Choroid plexus epithelial cell (primary cell): ENCODE data around the gene POP7.

ENCODE experiments used
- DNase-seq: peaks from one replicate; pipeline ENCODE4 v3.0.0-alpha.2; 2010; ENCODE audit warnings: low read depth
- H3K4me3 ChIP-seq: 2 replicates; pipeline ENCODE4 v1.5.1; 2011; ENCODE audit warnings: low read depth, mild to moderate bottlenecking, control low read depth, low read length, moderate library complexity
- CTCF ChIP-seq: conservative IDR thresholded peaks from 2 replicates; pipeline ENCODE4 v1.5.1; 2011; ENCODE audit warnings: low read depth, mild to moderate bottlenecking, control low read depth, inconsistent platforms, low read length, moderate library complexity

The POP7 gene

GRCh38 chr7:100671353-100672327 lies 34.3 kb upstream of the POP7 start:
- no peak overlapping the region for H3K4me3 ChIP-seq
- no peak for DNase-seq

GRCh38 chr7:100673302-100673941 lies 32.5 kb upstream of the POP7 start, which contains the start of gene GNB2:
Gene GNB2, plus strand, starts transcription at chr7:100673740. Its CDS starts 2,526 bp downstream, at chr7:100676266.
- peak; percentile 100 for DNase-seq
- TF ChIP-seq CTCF = no peak
- H3K4me3 ChIP-seq = peak within 1 kb of the TSS; percentile 91

More at GRCh38 chr7:100671353-100672327, 34.3 kb upstream of the POP7 start:
- TF ChIP-seq CTCF = no peak

GRCh38 chr7:100673942-100674410 lies 31.9 kb upstream of the POP7 start:
- no peak for TF ChIP-seq CTCF
- peak overlapping the region; percentile 91 for H3K4me3 ChIP-seq
- peak; percentile 16 for DNase-seq

- peak; percentile 23 for DNase-seq
- H3K4me3 ChIP-seq = peak overlapping the region; percentile 91
- TF ChIP-seq CTCF = no peak
Measured at GRCh38 chr7:100674411-100675104, 31.4 kb upstream of the POP7 start.

- no peak for DNase-seq
- peak overlapping the region; percentile 91 for H3K4me3 ChIP-seq
- no peak for TF ChIP-seq CTCF
Measured at GRCh38 chr7:100675105-100675451, 30.8 kb upstream of the POP7 start.

- peak; percentile 66 for DNase-seq
- no peak for TF ChIP-seq CTCF
- H3K4me3 ChIP-seq = peak overlapping the region; percentile 91
Measured at GRCh38 chr7:100675581-100676350, 30.2 kb upstream of the POP7 start.
